PC-3 (cell line): Measurements from ENCODE around the gene UROC1. TPM values are rescaled to one million over a fixed set of nuclear protein-coding genes. Genes with fewer than 3 reads are reported as not detected.

Experiments
- ATAC-seq: fragments of 200-7000 bp; cut with Tn5 transposase; 2 replicates; pipeline ENCODE4 v1.9.1; 2020; ENCODE audit warnings: mild to moderate bottlenecking, moderate library complexity
- BruUV-seq: library from RNA; stranded (reverse); fragments of 400-500 nt; replicated peaks from 2 replicates; lab custom pipeline; 2021; lab: Mats Ljungman, UMichigan
- CTCF ChIA-PET: fragments of 300-600 bp; sonication (Branson Sonifier 250); formaldehyde crosslinking; loops from one replicate; lab custom pipeline; 2022; ENCODE audit warnings: antibody characterized with exemption; lab: Charles Lee
- POLR2A ChIA-PET: fragments of 300-600 bp; sonication (Branson Sonifier 250); formaldehyde crosslinking; loops from one replicate; lab custom pipeline; 2022; ENCODE audit warnings: antibody characterized with exemption; ENCODE audit not compliant: unreplicated experiment; lab: Charles Lee
- DNase-seq: peaks from one replicate; pipeline ENCODE4 v3.0.0-alpha.2; 2015
- H2AFZ ChIP-seq: fragments of 300-600 bp; sonication (generic); 2 replicates; pipeline ENCODE4 v1.6.0; 2016; ENCODE audit warnings: antibody characterized with exemption, low read length
- H3F3A ChIP-seq: fragments of 300-600 bp; sonication (generic); one replicate; pipeline ENCODE4 v1.6.0; 2017; ENCODE audit warnings: antibody characterized with exemption, low read length, control low read depth, mild to moderate bottlenecking; ENCODE audit not compliant: unreplicated experiment
- H3K27ac ChIP-seq: fragments of 300-600 bp; sonication (generic); 2 replicates; pipeline ENCODE4 v1.5.1; 2016; ENCODE audit warnings: mild to moderate bottlenecking, low read length
- H3K27me3 ChIP-seq: fragments of 300-600 bp; sonication (generic); 2 replicates; pipeline ENCODE4 v1.6.1; 2016; ENCODE audit warnings: low read length, mixed read lengths
- H3K36me3 ChIP-seq: fragments of 300-600 bp; sonication (generic); 2 replicates; pipeline ENCODE4 v1.6.1; 2016; ENCODE audit warnings: low read depth, mixed run types, low read length, mixed read lengths
- H3K4me1 ChIP-seq: fragments of 300-600 bp; sonication (generic); 2 replicates; pipeline ENCODE4 v1.5.1; 2016; ENCODE audit warnings: low read length; ENCODE audit not compliant: insufficient read depth
- H3K4me2 ChIP-seq: fragments of 300-600 bp; sonication (generic); 2 replicates; pipeline ENCODE4 v1.6.0; 2016; ENCODE audit warnings: low read length
- H3K4me3 ChIP-seq: fragments of 300-600 bp; sonication (generic); 2 replicates; pipeline ENCODE4 v1.5.1; 2016; ENCODE audit warnings: mild to moderate bottlenecking, low read length, mixed read lengths
- H3K79me2 ChIP-seq: fragments of 300-600 bp; sonication (generic); 2 replicates; pipeline ENCODE4 v1.6.1; 2017; ENCODE audit warnings: low read length, mixed read lengths
- H3K9ac ChIP-seq: fragments of 300-600 bp; sonication (generic); 2 replicates; pipeline ENCODE4 v1.6.0; 2016; ENCODE audit warnings: mild to moderate bottlenecking, low read length
- H3K9me2 ChIP-seq: fragments of 300-600 bp; sonication (generic); replicated peaks from 2 replicates; pipeline ENCODE4 v1.6.1; 2016; ENCODE audit warnings: mixed run types, low read length, mixed read lengths
- H3K9me3 ChIP-seq: fragments of 300-600 bp; sonication (generic); 2 replicates; pipeline ENCODE4 v1.6.1; 2016; ENCODE audit warnings: low read length, mixed read lengths
- H4K20me1 ChIP-seq: fragments of 300-600 bp; sonication (generic); 2 replicates; pipeline ENCODE4 v1.6.1; 2016; ENCODE audit warnings: low read length, mixed read lengths
- EZH2 ChIP-seq: fragments of 300-600 bp; sonication (generic); IDR thresholded peaks from one replicate; pipeline ENCODE4 v1.6.1; 2017; ENCODE audit warnings: antibody characterized with exemption, mild to moderate bottlenecking, low read length; ENCODE audit not compliant: unreplicated experiment
- EZH2phosphoT487 ChIP-seq: fragments of 300-600 bp; sonication (generic); IDR thresholded peaks from 2 replicates; pipeline ENCODE4 v1.6.1; 2018; ENCODE audit warnings: mild to moderate bottlenecking, antibody characterized with exemption, low read length, borderline replicate concordance
- intact Hi-C: fragments of 100-400 bp; cut with micrococcal nuclease; formaldehyde crosslinking; loops from 2 replicates; pipeline ENCODE4 v1.9.0; 2023
- total RNA-seq: library from RNA; depleted of rRNA; stranded (reverse); fragments of >200 nt; gene quantifications from 2 replicates; pipeline ENCODE4 v1.2.3, GENCODE V29; 2014; rRNA removed
- TF ChIP-seq, protein P1 (sequence below): fragments of 300-600 bp; sonication (generic); conservative IDR thresholded peaks from 2 replicates; pipeline ENCODE4 v1.5.1; 2017; ENCODE audit warnings: antibody characterized with exemption, low read depth, mild to moderate bottlenecking, low read length

Gene UROC1
- total RNA-seq, 1 experiment from 2014 or later: not detected

DNA sequence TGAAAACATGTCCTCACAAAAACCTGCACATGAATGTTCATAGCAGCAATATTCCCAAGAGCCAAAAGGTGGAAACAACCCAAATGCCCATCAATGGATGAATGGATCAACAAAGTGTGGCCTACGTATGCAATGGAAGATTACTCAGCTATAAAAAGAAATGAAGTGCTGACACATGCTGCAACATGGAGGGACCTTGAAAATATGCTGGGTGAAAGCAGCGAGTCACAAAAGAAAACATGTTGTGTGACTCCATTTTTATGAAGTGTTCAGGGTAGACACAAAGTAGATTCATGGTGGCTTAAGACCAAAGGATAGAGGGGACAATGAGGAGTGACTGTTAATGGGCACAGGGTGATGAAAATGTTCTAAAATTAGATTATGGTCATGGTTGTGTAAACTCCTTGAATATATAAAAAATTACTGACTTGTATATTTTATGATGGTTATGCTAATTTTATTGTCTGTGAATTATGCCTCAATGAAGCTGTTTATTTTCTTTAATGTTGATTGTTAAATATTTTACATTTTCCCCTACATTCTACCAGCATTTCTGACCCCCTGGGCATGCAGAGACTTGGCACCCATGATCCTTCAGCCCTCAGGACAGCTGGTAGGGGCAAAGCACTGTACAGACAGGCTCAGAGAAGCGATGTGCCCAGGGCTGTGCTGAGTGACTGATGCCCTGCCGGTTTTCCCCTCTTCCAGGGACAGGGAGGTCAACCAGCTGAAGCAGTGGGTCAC, 85.0 kb downstream of the UROC1 start:
- H3K9me2 ChIP-seq: no peaks in the 10 kb centered on the region
- no peak overlapping the region for H3K9ac ChIP-seq
- no peak for DNase-seq
- H3K79me2 ChIP-seq: no peaks in the 10 kb centered on the region
- CTCF ChIA-PET: no interaction called here
- no peak for ATAC-seq
- H3K36me3 ChIP-seq: no peaks in the 10 kb centered on the region
- H3K27ac ChIP-seq: no peak overlapping the region
- no peaks in the 10 kb centered on the region for H4K20me1 ChIP-seq
- no peak for TF ChIP-seq EZH2phosphoT487
- TF ChIP-seq EZH2: no peak
- TF ChIP-seq, protein P1, sequence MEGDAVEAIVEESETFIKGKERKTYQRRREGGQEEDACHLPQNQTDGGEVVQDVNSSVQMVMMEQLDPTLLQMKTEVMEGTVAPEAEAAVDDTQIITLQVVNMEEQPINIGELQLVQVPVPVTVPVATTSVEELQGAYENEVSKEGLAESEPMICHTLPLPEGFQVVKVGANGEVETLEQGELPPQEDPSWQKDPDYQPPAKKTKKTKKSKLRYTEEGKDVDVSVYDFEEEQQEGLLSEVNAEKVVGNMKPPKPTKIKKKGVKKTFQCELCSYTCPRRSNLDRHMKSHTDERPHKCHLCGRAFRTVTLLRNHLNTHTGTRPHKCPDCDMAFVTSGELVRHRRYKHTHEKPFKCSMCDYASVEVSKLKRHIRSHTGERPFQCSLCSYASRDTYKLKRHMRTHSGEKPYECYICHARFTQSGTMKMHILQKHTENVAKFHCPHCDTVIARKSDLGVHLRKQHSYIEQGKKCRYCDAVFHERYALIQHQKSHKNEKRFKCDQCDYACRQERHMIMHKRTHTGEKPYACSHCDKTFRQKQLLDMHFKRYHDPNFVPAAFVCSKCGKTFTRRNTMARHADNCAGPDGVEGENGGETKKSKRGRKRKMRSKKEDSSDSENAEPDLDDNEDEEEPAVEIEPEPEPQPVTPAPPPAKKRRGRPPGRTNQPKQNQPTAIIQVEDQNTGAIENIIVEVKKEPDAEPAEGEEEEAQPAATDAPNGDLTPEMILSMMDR: no peak
- POLR2A ChIA-PET: no interaction called here
- no peaks in the 10 kb centered on the region for H3K4me1 ChIP-seq
- H2AFZ ChIP-seq: no peak overlapping the region
- H3K9me3 ChIP-seq: no peaks in the 10 kb centered on the region
- no peak overlapping the region for H3K4me3 ChIP-seq
- no TSS peak for BruUV-seq
- no peak overlapping the region for H3K4me2 ChIP-seq
- no peaks in the 10 kb centered on the region for H3K27me3 ChIP-seq
- intact Hi-C loops: no loop called here
- H3F3A ChIP-seq: no peaks in the 10 kb centered on the region

Other genes with a start within 250 kb of the UROC1 start
- 0.12 TPM in 1 of 2 replicates, not detected in the other for gene KLF15, start 160.4 kb downstream of the UROC1 start, total RNA-seq
- gene CFAP100, start 122.9 kb downstream of the UROC1 start, total RNA-seq: not detected in 2 replicates
- gene ZXDC, start 41.9 kb downstream of the UROC1 start, total RNA-seq: 15.4 and 18.7 TPM in 2 replicates
- gene CHST13, start 6.4 kb upstream of the UROC1 start, total RNA-seq: not detected in 2 replicates
- gene C3orf22, start 41.2 kb upstream of the UROC1 start, total RNA-seq: not detected in 2 replicates
- gene TXNRD3, start 137.4 kb upstream of the UROC1 start, total RNA-seq: 5.5 and 7.8 TPM in 2 replicates
- 32.3 and 33.0 TPM in 2 replicates for gene CHCHD6, start 186.5 kb upstream of the UROC1 start, total RNA-seq